HG03558 (cell line): ENCODE results near the gene CPNE5.
"Not testable (repeated sequence)": the region's sequence is repeated elsewhere in the genome, so short reads cannot be mapped to it uniquely, and the experiment has no call there.

Experiments
- ATAC-seq: cut with Tn5 transposase; IDR thresholded peaks from one replicate; pipeline ENCODE4 v1.9.1; 2021; ENCODE audit warnings: moderate number of reproducible peaks; ENCODE audit not compliant: unreplicated experiment; ENCODE audit errors: extremely low read depth

The CPNE5 gene

GRCh38 chr6:36817847-36818246 is 21.4 kb downstream of the CPNE5 start:
- no peak for ATAC-seq

DNA sequence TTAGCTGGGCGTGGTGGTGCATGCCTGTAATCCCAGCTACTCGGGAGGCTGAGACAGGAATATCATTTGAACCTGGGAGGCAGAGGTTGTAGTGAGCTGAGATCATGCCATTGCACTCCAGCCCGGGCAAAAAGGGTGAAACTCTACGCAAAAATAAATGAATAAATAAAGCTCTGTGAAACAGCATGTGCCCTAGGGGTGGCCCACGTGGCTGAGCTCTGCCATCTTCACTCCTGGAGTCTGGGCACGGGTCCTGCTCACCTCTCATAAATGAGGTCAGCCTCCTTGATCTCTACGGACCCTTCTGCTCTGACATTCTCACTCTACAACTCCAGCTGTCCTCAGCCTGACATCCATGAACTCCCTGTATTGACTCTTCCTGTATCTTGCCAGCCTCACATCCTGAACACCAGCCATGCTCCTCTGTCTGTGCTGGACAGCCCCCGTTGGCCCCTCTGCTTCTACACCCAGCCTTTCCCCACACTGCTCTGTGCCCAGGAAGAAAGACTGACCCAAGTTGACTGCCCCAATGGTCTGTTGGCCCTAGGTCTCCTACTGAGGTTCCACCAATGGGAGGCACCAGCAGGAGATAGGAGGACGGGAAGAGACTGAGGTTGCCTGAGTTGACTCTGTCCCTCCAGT is 21.9 kb downstream of the CPNE5 start:
- ATAC-seq = no peak

- ATAC-seq = no peak
Observed at GRCh38 chr6:36815962-36816735, 23.1 kb downstream of the CPNE5 start.

DNA sequence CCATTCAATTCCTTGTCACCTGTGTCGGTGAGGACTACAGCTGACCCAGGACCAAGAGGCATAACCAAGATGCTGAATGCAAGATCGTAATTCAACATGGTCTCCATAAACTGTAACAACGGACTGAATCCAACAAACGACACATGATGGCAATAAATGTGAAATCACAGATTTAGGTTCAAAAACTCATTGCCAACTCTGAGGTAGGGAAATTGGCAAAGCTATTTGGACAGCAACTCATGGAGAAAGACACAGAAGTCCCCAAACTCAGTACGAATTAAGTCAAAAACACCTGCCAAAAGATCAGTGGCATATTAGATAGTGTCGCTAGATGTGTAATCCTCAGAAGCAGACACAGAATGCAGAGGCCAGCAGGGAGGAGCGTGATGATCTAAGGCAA is 25.0 kb downstream of the CPNE5 start:
- ATAC-seq = no peak

DNA sequence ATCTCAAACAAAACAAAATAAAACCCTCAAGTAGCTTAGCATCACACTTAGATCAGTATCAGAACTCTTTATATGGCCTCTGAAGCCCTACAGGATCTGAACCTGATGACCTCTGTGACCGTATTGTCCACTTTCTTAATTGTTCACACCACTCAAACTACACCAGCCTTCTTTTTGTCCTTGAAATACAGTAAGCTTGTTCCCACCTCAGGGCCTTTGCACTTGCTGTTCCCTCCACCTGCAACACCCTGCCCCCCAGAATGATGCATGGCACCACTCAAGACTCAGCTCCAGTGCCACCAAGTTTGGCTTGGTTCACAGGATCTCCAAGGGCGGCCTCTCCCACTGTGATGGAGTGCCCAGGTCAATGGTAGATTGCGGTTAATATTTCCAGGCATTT is 25.7 kb downstream of the CPNE5 start:
- ATAC-seq = no peak

DNA sequence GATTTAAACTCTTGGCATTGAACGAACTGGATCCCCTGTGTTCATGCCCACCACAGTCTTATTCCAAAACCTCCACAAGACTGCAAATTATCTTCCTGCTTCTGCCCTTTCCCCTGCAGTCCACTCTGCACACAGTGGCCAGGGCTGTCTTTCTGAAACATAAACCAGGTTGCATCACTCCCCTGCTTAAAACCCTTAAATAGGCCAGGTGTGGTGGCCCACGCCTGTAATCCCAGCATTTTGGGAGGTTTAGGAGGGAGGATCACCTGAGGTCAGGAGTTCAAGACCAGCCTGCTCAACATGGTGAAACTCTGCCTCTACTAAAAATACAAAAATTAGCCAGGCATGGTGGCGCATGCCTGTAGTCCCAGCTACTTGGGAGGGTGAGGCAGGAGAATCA is 26.2 kb downstream of the CPNE5 start:
- not testable (repeated sequence) for ATAC-seq

GRCh38 chr6:36809941-36810803 is 29.1 kb downstream of the CPNE5 start:
- ATAC-seq = no peak

- no peak for ATAC-seq
Observed at GRCh38 chr6:36809156-36809555, 30.1 kb downstream of the CPNE5 start.

DNA sequence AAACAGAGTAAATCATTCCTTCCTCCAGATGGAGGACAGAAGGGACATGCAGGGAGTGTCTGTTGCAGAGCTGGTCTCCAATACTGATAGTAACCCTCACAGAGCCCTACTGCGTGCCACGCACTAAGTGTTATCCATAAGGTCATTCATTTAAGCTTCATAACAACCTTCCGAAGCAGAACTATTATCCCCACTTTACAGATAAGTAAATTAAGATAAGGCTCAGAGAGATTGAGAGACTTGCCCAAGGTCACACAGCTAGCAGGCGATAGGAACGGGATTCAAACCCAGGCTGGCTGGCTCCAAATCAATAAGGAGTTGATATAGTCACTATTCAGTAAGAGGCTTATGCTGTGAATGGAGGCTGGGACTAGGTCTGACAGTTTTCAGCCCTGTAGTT is 30.6 kb downstream of the CPNE5 start:
- ATAC-seq = no peak

GRCh38 chr6:36807750-36808149 is 31.5 kb downstream of the CPNE5 start:
- ATAC-seq = no peak

DNA sequence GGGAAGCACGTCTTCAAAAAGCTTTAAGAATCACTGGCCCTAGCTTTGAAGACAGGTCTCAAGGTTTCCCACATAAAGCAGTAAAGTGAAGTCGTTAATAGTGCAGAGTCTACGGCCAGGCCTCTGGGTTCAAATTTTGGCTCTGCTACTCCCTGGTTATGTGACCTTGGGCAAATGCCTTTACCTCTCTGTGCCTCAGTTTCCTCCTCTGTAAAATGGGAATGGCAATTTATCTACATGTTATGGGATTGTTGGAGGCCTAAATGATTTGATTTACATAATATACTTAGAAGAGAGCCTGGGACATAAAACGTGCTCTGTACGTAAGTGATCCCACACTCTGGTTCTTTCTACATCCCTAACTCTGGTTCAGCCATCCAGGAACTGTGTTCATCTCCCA is 32.1 kb downstream of the CPNE5 start:
- no peak for ATAC-seq

GRCh38 chr6:36805917-36806316 is 33.3 kb downstream of the CPNE5 start:
- no peak for ATAC-seq

DNA sequence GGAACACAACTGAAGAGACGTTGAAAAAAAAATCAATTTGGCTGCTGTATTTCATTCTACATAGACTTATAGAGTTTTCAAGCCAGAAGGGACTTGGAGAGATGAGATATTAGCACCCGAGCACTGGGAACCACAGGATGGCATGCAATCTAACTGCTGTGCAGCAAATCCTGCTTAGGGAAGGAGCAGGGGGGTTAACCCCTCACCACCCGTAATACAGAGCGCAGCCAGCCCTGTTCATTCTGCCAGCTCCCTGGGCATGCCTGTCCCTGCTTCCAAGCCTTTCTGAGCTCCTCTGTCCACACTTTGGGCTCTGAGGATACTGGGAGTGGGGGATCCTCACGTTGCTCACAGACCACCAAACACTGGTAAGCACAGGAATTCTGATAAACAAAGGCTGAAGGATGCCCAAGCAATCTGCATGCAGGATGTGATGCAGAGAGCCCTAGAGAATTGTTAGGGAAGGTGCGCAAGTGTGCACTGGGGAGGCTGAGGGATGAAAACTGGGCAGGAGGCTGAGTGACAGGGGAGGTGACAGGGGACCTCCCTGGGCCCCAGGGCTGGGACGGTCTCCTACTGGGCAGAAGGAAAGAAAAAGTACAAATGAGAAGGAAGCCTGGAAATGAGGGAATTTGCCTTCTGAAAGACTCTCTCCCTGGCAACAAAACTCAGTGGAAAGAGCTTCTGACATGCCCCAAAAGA is 34.0 kb downstream of the CPNE5 start:
- ATAC-seq = no peak

DNA sequence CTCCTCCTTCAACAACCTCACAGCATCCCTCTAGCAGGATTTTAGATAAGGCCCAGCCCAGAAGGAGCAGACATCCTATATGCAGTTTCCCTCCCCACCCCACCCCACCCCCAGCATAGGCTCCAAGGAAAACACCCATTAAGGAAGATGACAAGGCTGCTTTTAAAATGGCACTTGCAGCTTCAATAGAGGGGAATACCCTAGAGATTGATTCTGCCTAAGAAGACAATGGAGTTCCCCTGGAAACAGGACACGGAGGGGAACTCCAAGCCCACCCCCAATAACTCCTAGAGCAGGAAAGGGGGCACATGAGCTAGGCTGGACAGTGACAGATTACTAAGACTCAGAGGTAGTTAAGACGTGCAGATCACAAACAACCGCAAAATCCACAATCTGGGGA is 34.7 kb downstream of the CPNE5 start:
- no peak for ATAC-seq

- ATAC-seq = no peak
Observed at GRCh38 chr6:36803908-36804307, 35.3 kb downstream of the CPNE5 start.

DNA sequence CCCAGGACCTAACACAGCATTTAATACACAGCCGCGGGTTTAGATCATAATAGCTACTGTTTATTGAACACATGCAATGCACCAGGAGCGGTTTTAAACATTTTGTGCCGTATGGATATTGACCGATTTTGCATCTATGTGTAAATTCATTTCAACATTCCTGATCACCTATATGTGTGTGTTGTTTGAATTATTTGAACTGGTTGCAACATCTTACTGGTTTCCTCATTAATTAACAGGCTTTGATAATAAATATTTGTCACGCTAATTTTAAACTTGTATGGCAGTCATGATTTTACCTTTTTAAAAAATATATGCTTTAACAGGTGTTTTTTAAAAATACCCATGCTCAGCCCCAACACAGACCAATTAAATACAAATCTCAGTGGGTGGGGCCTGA is 35.8 kb downstream of the CPNE5 start:
- no peak for ATAC-seq

GRCh38 chr6:36800223-36801076 is 38.8 kb downstream of the CPNE5 start:
- ATAC-seq = no peak

GRCh38 chr6:36798852-36799251 is 40.4 kb downstream of the CPNE5 start:
- no peak for ATAC-seq

DNA sequence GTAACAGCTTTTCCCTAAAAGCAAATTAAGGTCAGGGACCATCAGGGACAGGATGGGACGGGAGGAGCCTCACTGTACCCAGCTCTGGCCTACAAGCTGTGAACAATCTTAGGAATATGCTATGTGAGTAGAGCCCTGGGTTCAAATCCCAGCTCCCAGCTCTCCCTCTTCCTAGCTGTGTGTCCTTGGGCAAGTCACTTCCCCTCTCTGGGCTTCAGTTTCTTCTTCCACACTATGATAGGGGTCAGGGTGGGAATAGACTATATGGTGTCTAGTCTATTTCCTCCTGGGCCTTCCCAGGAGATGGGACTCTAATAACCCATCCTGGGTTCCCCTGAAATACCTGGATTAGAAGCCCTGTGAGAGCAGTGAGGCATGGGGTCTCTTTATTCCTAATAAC is 41.6 kb downstream of the CPNE5 start:
- ATAC-seq = no peak

DNA sequence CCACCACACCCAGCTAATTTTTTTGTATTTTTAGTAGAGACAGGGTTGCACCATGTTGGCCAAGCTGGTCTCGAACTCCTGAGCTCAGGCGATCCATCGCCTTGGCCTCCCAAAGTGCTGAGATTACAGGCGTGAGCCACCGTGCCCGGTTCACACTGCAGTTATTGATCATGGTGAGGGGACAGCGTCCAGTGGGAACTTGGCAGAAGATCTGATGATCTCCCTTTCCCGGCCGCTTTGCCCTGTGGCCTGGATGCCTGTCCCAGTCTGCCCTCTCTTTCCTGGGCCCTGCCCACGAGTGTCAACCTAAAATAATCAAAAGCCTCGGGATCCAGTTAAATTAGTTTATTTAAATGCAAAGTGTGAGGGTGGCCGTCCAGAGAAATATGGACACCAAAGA is 42.2 kb downstream of the CPNE5 start:
- ATAC-seq = no peak
